ENCODE data around the gene PDZD2. TPM values are rescaled to one million over a fixed set of nuclear protein-coding genes. Genes with fewer than 3 reads are reported as not detected.

Gene PDZD2
- total and polyA plus RNA-seq, 2 experiments from 2014 or later = 1.7 to 4.0 TPM

DNA sequence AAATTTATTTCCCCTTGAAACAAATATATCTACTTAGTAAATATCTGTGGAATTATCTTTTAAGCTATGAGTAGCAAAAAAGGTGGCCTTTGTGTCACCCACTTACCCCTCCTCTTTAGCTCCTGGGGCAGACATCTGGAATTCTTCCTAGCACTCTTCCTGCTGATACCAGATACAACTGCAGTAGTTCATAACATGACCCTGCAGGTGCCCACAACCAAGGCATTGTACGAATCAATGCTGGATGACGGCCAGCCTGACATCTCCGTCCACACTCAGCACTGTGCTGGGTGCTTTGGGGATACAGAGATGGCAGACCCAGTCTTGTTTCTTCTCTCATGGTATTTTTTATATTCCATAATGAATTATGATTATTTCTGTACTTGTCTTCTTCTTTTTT lies 382.8 kb downstream of the PDZD2 start:
- H3K79me2 ChIP-seq = no peaks in the 10 kb centered on the region
- no peaks in the 10 kb centered on the region for H3K9me2 ChIP-seq (replicated peaks; ENCODE audit: insufficient read depth)
- no peaks in the 10 kb centered on the region for H3K36me3 ChIP-seq (replicated peaks; ENCODE audit: insufficient read depth, low read depth)
- no peaks in the 10 kb centered on the region for H3K9me3 ChIP-seq (ENCODE audit: low read depth)
- no peak overlapping the region for H3K4me3 ChIP-seq
- no peaks in the 10 kb centered on the region for H3K27me3 ChIP-seq
- no peak overlapping the region for H2AFZ ChIP-seq
- no peak overlapping the region for H3K4me2 ChIP-seq
- H4K20me1 ChIP-seq (ENCODE audit: insufficient read depth, poor library complexity, severe bottlenecking) = no peaks in the 10 kb centered on the region
- TF ChIP-seq EZH2phosphoT487 (IDR thresholded peaks at IDR 0.05; ENCODE audit: low read depth, severe bottlenecking, unreplicated experiment) (no peak), EZH2 (IDR thresholded peaks at IDR 0.05; ENCODE audit: borderline replicate concordance) (no peak)
- TF ChIP-seq, protein P1, sequence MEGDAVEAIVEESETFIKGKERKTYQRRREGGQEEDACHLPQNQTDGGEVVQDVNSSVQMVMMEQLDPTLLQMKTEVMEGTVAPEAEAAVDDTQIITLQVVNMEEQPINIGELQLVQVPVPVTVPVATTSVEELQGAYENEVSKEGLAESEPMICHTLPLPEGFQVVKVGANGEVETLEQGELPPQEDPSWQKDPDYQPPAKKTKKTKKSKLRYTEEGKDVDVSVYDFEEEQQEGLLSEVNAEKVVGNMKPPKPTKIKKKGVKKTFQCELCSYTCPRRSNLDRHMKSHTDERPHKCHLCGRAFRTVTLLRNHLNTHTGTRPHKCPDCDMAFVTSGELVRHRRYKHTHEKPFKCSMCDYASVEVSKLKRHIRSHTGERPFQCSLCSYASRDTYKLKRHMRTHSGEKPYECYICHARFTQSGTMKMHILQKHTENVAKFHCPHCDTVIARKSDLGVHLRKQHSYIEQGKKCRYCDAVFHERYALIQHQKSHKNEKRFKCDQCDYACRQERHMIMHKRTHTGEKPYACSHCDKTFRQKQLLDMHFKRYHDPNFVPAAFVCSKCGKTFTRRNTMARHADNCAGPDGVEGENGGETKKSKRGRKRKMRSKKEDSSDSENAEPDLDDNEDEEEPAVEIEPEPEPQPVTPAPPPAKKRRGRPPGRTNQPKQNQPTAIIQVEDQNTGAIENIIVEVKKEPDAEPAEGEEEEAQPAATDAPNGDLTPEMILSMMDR (IDR thresholded peaks at IDR 0.05; ENCODE audit: poor library complexity) = no peak
- DNase-seq (ENCODE audit: low spot score) = no peak
- WGBS (ENCODE audit: low lambda C conversion rate, missing lambda C conversion rate) = 81% methylated on average over 3 of the region's 3 CpGs
- H3K4me1 ChIP-seq (ENCODE audit: insufficient read depth) = peaks cover 18% of the 10 kb centered on the region
- no peak overlapping the region for H3K27ac ChIP-seq

DNA sequence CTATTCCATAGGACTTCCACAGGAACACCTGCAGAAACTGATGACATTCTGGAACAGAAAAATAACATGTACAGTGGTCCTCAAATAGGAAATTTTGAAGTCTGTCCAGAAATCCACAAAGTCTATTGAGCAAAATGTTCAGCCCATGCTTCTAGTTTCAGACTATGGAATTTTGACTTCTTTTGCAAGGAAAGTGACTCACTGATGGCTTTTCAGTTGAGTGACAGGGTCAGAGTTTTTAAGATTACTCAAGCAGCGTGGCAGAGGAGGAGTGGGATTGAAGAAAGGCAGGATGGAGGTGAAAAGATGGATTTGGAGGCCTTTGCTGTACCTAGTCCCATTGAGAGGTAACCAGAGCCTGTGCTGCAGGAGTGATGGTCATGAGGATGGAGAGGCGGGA lies 383.7 kb downstream of the PDZD2 start:
- 95% methylated on average over 2 of the region's 2 CpGs for WGBS (ENCODE audit: low lambda C conversion rate, missing lambda C conversion rate)

DNA sequence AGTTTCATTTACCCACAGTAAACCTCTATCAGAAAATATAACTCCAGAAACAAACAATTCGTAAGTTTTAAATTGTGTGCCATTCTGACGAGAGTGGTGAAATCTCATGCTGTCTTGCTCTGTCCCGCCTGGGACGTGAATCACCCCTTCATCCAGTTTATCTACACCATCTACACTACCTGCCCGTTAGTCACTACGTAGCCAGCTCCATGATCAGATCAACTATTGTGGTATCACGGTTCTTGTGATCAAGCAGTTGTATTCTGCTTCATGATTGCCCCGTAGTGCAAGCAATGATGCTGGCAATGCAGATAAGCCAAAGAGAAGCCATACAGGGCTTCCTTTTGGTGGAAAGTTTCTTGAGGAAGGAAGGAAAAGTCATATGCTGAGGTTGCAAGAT lies 384.9 kb downstream of the PDZD2 start:
- H4K20me1 ChIP-seq (ENCODE audit: insufficient read depth, poor library complexity, severe bottlenecking) = no peaks in the 10 kb centered on the region
- no peaks in the 10 kb centered on the region for H3K36me3 ChIP-seq (replicated peaks; ENCODE audit: insufficient read depth, low read depth)
- no peaks in the 10 kb centered on the region for H3K9me3 ChIP-seq (ENCODE audit: low read depth)
- H3K4me3 ChIP-seq = no peak overlapping the region
- TF ChIP-seq, protein P1 (IDR thresholded peaks at IDR 0.05; ENCODE audit: poor library complexity) = no peak
- TF ChIP-seq EZH2 (IDR thresholded peaks at IDR 0.05; ENCODE audit: borderline replicate concordance) (no peak), EZH2phosphoT487 (IDR thresholded peaks at IDR 0.05; ENCODE audit: low read depth, severe bottlenecking, unreplicated experiment) (no peak)
- no peaks in the 10 kb centered on the region for H3K27me3 ChIP-seq
- no peak for DNase-seq (ENCODE audit: low spot score)
- no peak overlapping the region for H2AFZ ChIP-seq
- WGBS (ENCODE audit: low lambda C conversion rate, missing lambda C conversion rate) = 86% methylated on average over 8 of the region's 8 CpGs
- H3K79me2 ChIP-seq = no peaks in the 10 kb centered on the region
- peaks cover 15% of the 10 kb centered on the region for H3K4me1 ChIP-seq (ENCODE audit: insufficient read depth)
- H3K27ac ChIP-seq = no peak overlapping the region
- H3K9me2 ChIP-seq (replicated peaks; ENCODE audit: insufficient read depth) = no peaks in the 10 kb centered on the region
- H3K4me2 ChIP-seq = no peak overlapping the region

More for the DNA sequence above, 383.7 kb downstream of the PDZD2 start:
- Histone ChIP-seq H2AFZ (no peak overlapping the region), H3K27ac (no peak overlapping the region), H3K4me1 (ENCODE audit: insufficient read depth) (peaks cover 19% of the 10 kb centered on the region), H3K27me3 (no peaks in the 10 kb centered on the region), H4K20me1 (ENCODE audit: insufficient read depth, poor library complexity, severe bottlenecking) (no peaks in the 10 kb centered on the region), H3K4me3 (no peak overlapping the region), H3K79me2 (no peaks in the 10 kb centered on the region), H3K9me2 (replicated peaks; ENCODE audit: insufficient read depth) (no peaks in the 10 kb centered on the region), H3K36me3 (replicated peaks; ENCODE audit: insufficient read depth, low read depth) (no peaks in the 10 kb centered on the region), H3K9me3 (ENCODE audit: low read depth) (no peaks in the 10 kb centered on the region), H3K4me2 (no peak overlapping the region)
- TF ChIP-seq, protein P1 (IDR thresholded peaks at IDR 0.05; ENCODE audit: poor library complexity) = no peak
- TF ChIP-seq EZH2phosphoT487 (IDR thresholded peaks at IDR 0.05; ENCODE audit: low read depth, severe bottlenecking, unreplicated experiment) (no peak), EZH2 (IDR thresholded peaks at IDR 0.05; ENCODE audit: borderline replicate concordance) (no peak)
- DNase-seq (ENCODE audit: low spot score) = no peak

DNA sequence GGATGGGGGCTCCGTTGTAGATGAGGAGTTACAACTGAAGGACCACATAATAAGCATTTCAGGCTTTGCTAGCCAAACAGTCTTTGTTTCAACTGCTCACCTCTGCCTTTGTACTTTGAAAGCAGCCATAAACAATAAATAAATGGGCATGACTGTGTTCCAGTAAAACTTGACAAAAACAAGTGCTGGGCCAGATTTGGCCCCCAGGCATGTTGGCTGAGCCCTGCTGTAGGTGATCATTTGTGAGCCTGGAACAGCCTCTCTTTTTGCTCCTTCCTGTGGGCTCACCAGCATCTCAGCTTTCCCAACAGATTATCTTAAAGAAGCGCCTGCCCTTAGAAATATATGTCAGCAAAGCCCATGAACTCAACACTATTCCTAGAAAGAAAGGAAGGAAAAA lies 385.8 kb downstream of the PDZD2 start:
- Histone ChIP-seq H3K4me1 (ENCODE audit: insufficient read depth) (peaks cover 16% of the 10 kb centered on the region), H3K9me2 (replicated peaks; ENCODE audit: insufficient read depth) (no peaks in the 10 kb centered on the region), H3K4me3 (no peak overlapping the region), H2AFZ (no peak overlapping the region), H3K36me3 (replicated peaks; ENCODE audit: insufficient read depth, low read depth) (no peaks in the 10 kb centered on the region), H4K20me1 (ENCODE audit: insufficient read depth, poor library complexity, severe bottlenecking) (no peaks in the 10 kb centered on the region), H3K9me3 (ENCODE audit: low read depth) (no peaks in the 10 kb centered on the region), H3K27ac (no peak overlapping the region), H3K79me2 (no peaks in the 10 kb centered on the region), H3K4me2 (no peak overlapping the region), H3K27me3 (no peaks in the 10 kb centered on the region)
- no peak for TF ChIP-seq EZH2phosphoT487 (IDR thresholded peaks at IDR 0.05; ENCODE audit: low read depth, severe bottlenecking, unreplicated experiment)
- TF ChIP-seq, protein P1 (IDR thresholded peaks at IDR 0.05; ENCODE audit: poor library complexity) = no peak
- no peak for TF ChIP-seq EZH2 (IDR thresholded peaks at IDR 0.05; ENCODE audit: borderline replicate concordance)
- no peak for DNase-seq (ENCODE audit: low spot score)
- WGBS (ENCODE audit: low lambda C conversion rate, missing lambda C conversion rate) = 68% methylated on average over 2 of the region's 2 CpGs

All from hepatocyte (in vitro differentiated cells).